SK-N-SH treated with all-trans-retinoic acid at 6 μM for 48 hours (cell line): ENCODE data around the gene LIFR.

Experiments
- ARNTL ChIP-seq: fragments of 450-650 bp; formaldehyde crosslinking; IDR thresholded peaks from 2 replicates; pipeline ENCODE4 v1.5.0; 2020; ENCODE audit warnings: low read depth, mild to moderate bottlenecking, moderate library complexity, borderline replicate concordance
- CREB5 ChIP-seq: fragments of 250-450 bp; sonication (Bioruptor Pico); IDR thresholded peaks from 2 replicates; pipeline ENCODE4 v1.5.1; 2020; ENCODE audit warnings: low read depth, mild to moderate bottlenecking, moderate library complexity
- ESRRG ChIP-seq: fragments of 250-450 bp; sonication (Bioruptor Pico); IDR thresholded peaks from 2 replicates; pipeline ENCODE4 v1.6.1; 2021; ENCODE audit warnings: mild to moderate bottlenecking
- ISL1 ChIP-seq: fragments of 250-450 bp; sonication (Bioruptor Pico); IDR thresholded peaks from 2 replicates; pipeline ENCODE4 v2.1.2; 2022; ENCODE audit warnings: mild to moderate bottlenecking, moderate library complexity
- PPARA ChIP-seq: fragments of 250-450 bp; sonication (Bioruptor Pico); IDR thresholded peaks from 2 replicates; pipeline ENCODE4 v1.5.0; 2020; ENCODE audit warnings: mild to moderate bottlenecking, borderline replicate concordance
- RARB ChIP-seq: fragments of 250-450 bp; sonication (Bioruptor Pico); IDR thresholded peaks from 2 replicates; pipeline ENCODE4 v1.8.0; 2021; ENCODE audit warnings: mild to moderate bottlenecking, moderate library complexity
- TCF4 ChIP-seq: fragments of 250-450 bp; sonication (Bioruptor Pico); IDR thresholded peaks from 2 replicates; pipeline ENCODE4 v1.8.0; 2021; ENCODE audit warnings: mild to moderate bottlenecking, moderate library complexity, borderline replicate concordance
- TOX ChIP-seq: fragments of 250-450 bp; sonication (Bioruptor Pico); IDR thresholded peaks from 2 replicates; pipeline ENCODE4 v1.8.0; 2021; ENCODE audit warnings: mild to moderate bottlenecking, moderate library complexity, borderline replicate concordance
- TSHZ2 ChIP-seq: fragments of 250-450 bp; sonication (Bioruptor Pico); IDR thresholded peaks from 2 replicates; pipeline ENCODE4 v1.5.0; 2020; ENCODE audit warnings: mild to moderate bottlenecking, moderate library complexity
- ZNF8 ChIP-seq: fragments of 450-650 bp; formaldehyde crosslinking; IDR thresholded peaks from 2 replicates; pipeline ENCODE4 v1.5.0; 2020; ENCODE audit warnings: mild to moderate bottlenecking, moderate library complexity
- TF ChIP-seq, protein P1 (sequence below): fragments of 250-450 bp; sonication (Bioruptor Pico); IDR thresholded peaks from 2 replicates; pipeline ENCODE4 v1.8.0; 2020; ENCODE audit warnings: mild to moderate bottlenecking, moderate library complexity, borderline replicate concordance

GRCh38 chr5:38456657-38457399, 99.6 kb downstream of the LIFR start:
- TF ChIP-seq CREB5 (CRISPR knock-in tag), result no peak
- no peak for TF ChIP-seq ARNTL (CRISPR knock-in tag)
- no peak for TF ChIP-seq RARB (CRISPR knock-in tag)
- TF ChIP-seq TCF4 (CRISPR knock-in tag), result peak; percentile 55; the same call in 1 of the 2 replicates
- peak; percentile 9; the same call in 1 of the 2 replicates for TF ChIP-seq ZNF8
- TF ChIP-seq PPARA (CRISPR knock-in tag), result no peak
- TF ChIP-seq, protein P1, sequence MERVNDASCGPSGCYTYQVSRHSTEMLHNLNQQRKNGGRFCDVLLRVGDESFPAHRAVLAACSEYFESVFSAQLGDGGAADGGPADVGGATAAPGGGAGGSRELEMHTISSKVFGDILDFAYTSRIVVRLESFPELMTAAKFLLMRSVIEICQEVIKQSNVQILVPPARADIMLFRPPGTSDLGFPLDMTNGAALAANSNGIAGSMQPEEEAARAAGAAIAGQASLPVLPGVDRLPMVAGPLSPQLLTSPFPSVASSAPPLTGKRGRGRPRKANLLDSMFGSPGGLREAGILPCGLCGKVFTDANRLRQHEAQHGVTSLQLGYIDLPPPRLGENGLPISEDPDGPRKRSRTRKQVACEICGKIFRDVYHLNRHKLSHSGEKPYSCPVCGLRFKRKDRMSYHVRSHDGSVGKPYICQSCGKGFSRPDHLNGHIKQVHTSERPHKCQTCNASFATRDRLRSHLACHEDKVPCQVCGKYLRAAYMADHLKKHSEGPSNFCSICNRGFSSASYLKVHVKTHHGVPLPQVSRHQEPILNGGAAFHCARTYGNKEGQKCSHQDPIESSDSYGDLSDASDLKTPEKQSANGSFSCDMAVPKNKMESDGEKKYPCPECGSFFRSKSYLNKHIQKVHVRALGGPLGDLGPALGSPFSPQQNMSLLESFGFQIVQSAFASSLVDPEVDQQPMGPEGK (CRISPR knock-in tag), result 0 out of 2 replicates have a peak, but pooled peaks have one; percentile 23
- TF ChIP-seq ESRRG, result no peak
- peak; percentile 57; the same call in 1 of the 2 replicates for TF ChIP-seq TSHZ2
- TF ChIP-seq ISL1 (CRISPR knock-in tag), result peak; percentile 90
- TF ChIP-seq TOX (CRISPR knock-in tag), result no peak
